Esophagus squamous epithelium (tissue), 4 donors: ENCODE data around the gene GALNT14.

Source experiments
- CTCF ChIP-seq, 6 experiments: fragments of 450-650 bp in 4 of 6; fragments of 200-600 bp in 2 of 6; sonication (generic) in 2 of 6; IDR thresholded peaks; one replicate each; pipeline ENCODE4 v1.5.1; 2016 to 2019; ENCODE audit warnings: antibody characterized with exemption in 6 of 6, mild to moderate bottlenecking in 4 of 6, moderate library complexity in 4 of 6
- POLR2A ChIP-seq, 4 donors: fragments of 450-650 bp; IDR thresholded peaks; one replicate each; pipeline ENCODE4 v1.6.1; 2017; ENCODE audit warnings: antibody characterized with exemption in 4 of 4, mild to moderate bottlenecking in 4 of 4, moderate library complexity in 3 of 4

GRCh38 chr2:31053929-31054782 lies 84.1 kb downstream of the GALNT14 start:
- TF ChIP-seq CTCF (IDR thresholded peaks at IDR 0.05) (no peak), POLR2A (IDR thresholded peaks at IDR 0.05) (no peak)
